ENCODE results near the gene POMT2.

The POMT2 gene

GRCh38 chr14:77266336-77266735, 54.3 kb downstream of the POMT2 start:
- DNase-seq = no peak

GRCh38 chr14:77265561-77266335, 54.9 kb downstream of the POMT2 start:
- DNase-seq = no peak

GRCh38 chr14:77265187-77265515, 55.5 kb downstream of the POMT2 start:
- no peak for DNase-seq

GRCh38 chr14:77264466-77265186, 56.1 kb downstream of the POMT2 start:
- no peak for DNase-seq

GRCh38 chr14:77260631-77261030, 60.1 kb downstream of the POMT2 start:
- DNase-seq = no peak

- DNase-seq = no peak
These were observed 60.5 kb downstream of the POMT2 start for GRCh38 chr14:77260199-77260598.

- DNase-seq = no peak
These were observed 61.5 kb downstream of the POMT2 start for GRCh38 chr14:77259025-77259715.

GRCh38 chr14:77258566-77258965, 62.1 kb downstream of the POMT2 start:
- DNase-seq = no peak

GRCh38 chr14:77257700-77258099, 63.0 kb downstream of the POMT2 start:
- no peak for DNase-seq

GRCh38 chr14:77256694-77257093, 64.0 kb downstream of the POMT2 start:
- DNase-seq = no peak

- DNase-seq = no peak
These were observed 67.1 kb downstream of the POMT2 start for GRCh38 chr14:77253333-77254190.

GRCh38 chr14:77251870-77252269, 68.8 kb downstream of the POMT2 start:
- no peak for DNase-seq

- DNase-seq = no peak
These were observed 69.8 kb downstream of the POMT2 start for GRCh38 chr14:77250927-77251326.

- no peak for DNase-seq
These were observed 71.4 kb downstream of the POMT2 start for GRCh38 chr14:77249286-77249685.

- DNase-seq = no peak
These were observed 72.0 kb downstream of the POMT2 start for GRCh38 chr14:77248666-77249065.

GRCh38 chr14:77246784-77247183, 73.9 kb downstream of the POMT2 start:
- DNase-seq = no peak

GRCh38 chr14:77245820-77246219, 74.9 kb downstream of the POMT2 start:
- DNase-seq = no peak

- DNase-seq = no peak
These were observed 76.8 kb downstream of the POMT2 start for GRCh38 chr14:77243853-77244252.

- DNase-seq = no peak
These were observed 77.9 kb downstream of the POMT2 start for GRCh38 chr14:77242752-77243151.

GRCh38 chr14:77241955-77242354, 78.7 kb downstream of the POMT2 start:
- no peak for DNase-seq

- no peak for DNase-seq
These were observed 80.3 kb downstream of the POMT2 start for GRCh38 chr14:77240336-77240915.

- DNase-seq = no peak
These were observed 81.3 kb downstream of the POMT2 start for GRCh38 chr14:77239412-77239811.

- no peak for DNase-seq
These were observed 81.7 kb downstream of the POMT2 start for GRCh38 chr14:77238996-77239395.
